Measurements from ENCODE around the gene HRAS. TPM values are rescaled to one million over a fixed set of nuclear protein-coding genes. Genes with fewer than 3 reads are reported as not detected.

Gene HRAS
- total and polyA plus RNA-seq, 2 of the 8 experiments (the other 6 are each of a cell fraction or from before 2014, with no cell fraction given) = 44.3 to 54.7 TPM

- H3K79me1 ChIP-seq (ENCODE audit: low read depth, low read length) = peaks cover 15% of the 10 kb centered on the region
- H2AFZ ChIP-seq (ENCODE audit: low read length) = no peak overlapping the region
- peak overlapping the region; percentile 83 to 99 for H3K4me2 ChIP-seq (ENCODE audit: insufficient read depth in 1 of 2, low read depth in 2 of 2, low read length in 2 of 2)
- no peak for FAIRE-seq
- peaks cover 6 to 26% (median 16%) of the 10 kb centered on the region in 4 experiments for H3K4me1 ChIP-seq (replicated peaks in 1 of 4; ENCODE audit: control insufficient read depth in 3 of 4, insufficient read depth in 4 of 4, low read length in 3 of 4)
- 4% methylated on average over 47 of the region's 81 CpGs; no CpG with 5 or more reads in 1 of the 2 experiments for WGBS, 2 experiments (ENCODE audit: extremely low coverage in 1 of 2, insufficient coverage in 1 of 2, insufficient read length in 1 of 2, insufficient replicate concordance in 2 of 2, low coverage in 1 of 2, low lambda C conversion rate in 2 of 2, missing lambda C conversion rate in 1 of 2)
- H3K27me3 ChIP-seq (replicated peaks in 1 of 4; ENCODE audit: control insufficient read depth in 3 of 4, extremely low read depth in 1 of 4, insufficient read depth in 3 of 4, low read length in 3 of 4) = peaks cover 8 to 17% (median 13%) of the 10 kb centered on the region in 4 experiments
- ChIA-PET CTCF (ENCODE audit: partially characterized antibody) (interaction anchor here (0.6 to 2.1 kb wide), 7 partner anchors 9 to 992 kb away, joined by 3 to 7 read pairs (median 5); no protein-coding TSS in a partner anchor), POLR2A (ENCODE audit: partially characterized antibody) (interaction anchor here (0.7 to 2.1 kb wide), 17 partner anchors 8 to 175 kb away, joined by 3 to 15 read pairs (median 4); partner anchors contain the start of genes DRD4, IRF7, LMNTD2 and LRRC56)
- no peak overlapping the region for H3K27ac ChIP-seq (ENCODE audit: low read depth, low read length)
- H3K56ac ChIP-seq (replicated peaks; ENCODE audit: insufficient read length, low read depth, low read length) = no peak overlapping the region
- H4K20me1 ChIP-seq (replicated peaks in 1 of 2; ENCODE audit: control insufficient read depth in 1 of 2, insufficient read depth in 2 of 2, low read length in 2 of 2) = peaks cover 29 to 35% of the 10 kb centered on the region in 2 experiments
- H2AK5ac ChIP-seq (ENCODE audit: low read depth, low read length) = no peak overlapping the region
- H3K23me2 ChIP-seq (ENCODE audit: low read depth, low read length) = peaks cover 15% of the 10 kb centered on the region
- H4K91ac ChIP-seq (replicated peaks; ENCODE audit: insufficient read length, low read length) = no peak overlapping the region
- H3K18ac ChIP-seq (ENCODE audit: extremely low read depth, low read length) = peak overlapping the region; percentile 78
- H2BK12ac ChIP-seq (ENCODE audit: low read depth, low read length) = peak overlapping the region; percentile 33; the same call in 1 of the 2 replicates
- peaks cover 37 to 38% of the 10 kb centered on the region in 2 experiments for H3K79me2 ChIP-seq (ENCODE audit: control insufficient read depth in 1 of 2, insufficient read depth in 2 of 2, low read length in 2 of 2)
- H2BK20ac ChIP-seq (ENCODE audit: low read length) = no peak overlapping the region
- no peak overlapping the region for H4K8ac ChIP-seq (ENCODE audit: extremely low read depth, insufficient read depth, low read length)
- H3K36me3 ChIP-seq (ENCODE audit: control insufficient read depth in 2 of 4, insufficient read depth in 4 of 4, low read length in 3 of 4) = no peaks in the 10 kb centered on the region
- no peak overlapping the region; the same call in 1 of the 2 replicates for H2BK5ac ChIP-seq (ENCODE audit: low read depth, low read length)
- peak in 1 of 2 experiments; percentile 63 for DNase-seq (ENCODE audit: low read depth in 1 of 2, low spot score in 2 of 2)
- no peak overlapping the region for H4K5ac ChIP-seq (ENCODE audit: insufficient read length, low read depth, low read length)
- H3K14ac ChIP-seq (ENCODE audit: insufficient read length) = no peak overlapping the region
- H2BK120ac ChIP-seq (replicated peaks; ENCODE audit: low read depth, low read length) = peak overlapping the region; percentile 72
- peak overlapping the region; percentile 31; the same call in 1 of the 2 replicates for H2BK15ac ChIP-seq (ENCODE audit: low read length)
- peak overlapping the region; percentile 44 to 72 (median 57) for H3K4me3 ChIP-seq (ENCODE audit: extremely low read depth in 1 of 4, insufficient read depth in 2 of 4, low read depth in 3 of 4, low read length in 4 of 4)
- no peak overlapping the region; a peak in 1 of 7 replicates for H3K9ac ChIP-seq (replicated peaks in 1 of 4; ENCODE audit: extremely low read depth in 1 of 4, low read depth in 3 of 4, low read length in 3 of 4)
- H3K23ac ChIP-seq (ENCODE audit: insufficient read length) = no peak overlapping the region
- peak overlapping the region; percentile 74 for H3K4ac ChIP-seq (replicated peaks; ENCODE audit: insufficient read length, low read depth, low read length)
- no peaks in the 10 kb centered on the region for H3K9me3 ChIP-seq (ENCODE audit: insufficient read depth in 2 of 2, low read depth in 1 of 2, low read length in 1 of 2)
- no peak for TF ChIP-seq JUN (IDR thresholded peaks at IDR 0.05; ENCODE audit: low read depth, low read length)
- no peak for TF ChIP-seq HDAC2 (IDR thresholded peaks at IDR 0.05; ENCODE audit: borderline replicate concordance in 1 of 2, low read depth in 2 of 2, low read length in 2 of 2)
- no peak for TF ChIP-seq SAP30 (IDR thresholded peaks at IDR 0.05; ENCODE audit: insufficient read depth, insufficient replicate concordance, low read length)
- TF ChIP-seq MAFK (IDR thresholded peaks at IDR 0.05; ENCODE audit: low read depth, low read length) = no peak
- peak; percentile 54 for TF ChIP-seq BACH1 (IDR thresholded peaks at IDR 0.05; ENCODE audit: low read length)
- 0 out of 2 replicates have a peak, but pooled peaks have one; percentile 38 for TF ChIP-seq SUZ12 (IDR thresholded peaks at IDR 0.05; ENCODE audit: low read length)
- TF ChIP-seq YY1 (IDR thresholded peaks at IDR 0.05; ENCODE audit: low read depth, low read length) = no peak
- no peak for TF ChIP-seq CTCF (IDR thresholded peaks at IDR 0.05; ENCODE audit: control extremely low read depth in 1 of 3, insufficient read depth in 1 of 3, low read depth in 1 of 3, low read length in 3 of 3)
- no peak for TF ChIP-seq ASH2L (IDR thresholded peaks at IDR 0.05; ENCODE audit: low read length)
Measured at GRCh38 chr11:575313-575995, 40.1 kb upstream of the HRAS start.

Measured in H1 (cell line).